GM12878 (cell line): ENCODE measurements around the gene RAPGEF6. TPM values are rescaled to one million over a fixed set of nuclear protein-coding genes. Genes with fewer than 3 reads are reported as not detected.

Experiments
- ATAC-seq: fragments of 200-7000 bp; cut with Tn5 transposase; 3 replicates; pipeline ENCODE4 v1.9.1; 2020; ENCODE audit warnings: mild to moderate bottlenecking, moderate library complexity
- BruUV-seq: library from RNA; stranded (reverse); fragments of 400-500 nt; replicated peaks from 2 replicates; lab custom pipeline; 2021; lab: Mats Ljungman, UMichigan
- CTCF ChIA-PET: fragments of 300-600 bp; sonication (Branson Sonifier 250); formaldehyde crosslinking; extraction: SDS; loops from one replicate; lab custom pipeline; 2021; ENCODE audit warnings: inconsistent platforms; lab: Yijun Ruan, JAX
- POLR2A ChIA-PET: fragments of 350-600 bp; formaldehyde crosslinking; extraction: SDS; loops from one replicate; lab custom pipeline; 2021; ENCODE audit warnings: inconsistent platforms; lab: Charles Lee
- RAD21 ChIA-PET: fragments of 300-600 bp; sonication (Branson Sonifier 250); formaldehyde crosslinking; loops from one replicate; lab custom pipeline; 2023; ENCODE audit warnings: antibody characterized with exemption; ENCODE audit not compliant: unreplicated experiment; lab: Charles Lee
- SMC1A ChIA-PET: fragments of 300-600 bp; sonication (Branson Sonifier 250); formaldehyde crosslinking; loops from one replicate; lab custom pipeline; 2023; ENCODE audit not compliant: unreplicated experiment, uncharacterized antibody; lab: Charles Lee
- DNase-seq: peaks from one replicate; pipeline ENCODE4 v3.0.0-alpha.2; 2011; ENCODE audit warnings: low read depth, low spot score
- FAIRE-seq: peaks from 3 replicates; lab custom pipeline; 2011; peaks lifted over from hg19 to GRCh38; lab: Jason Lieb, UNC
- H2AFZ ChIP-seq: 2 replicates; pipeline ENCODE4 v1.6.0; 2011; ENCODE audit warnings: low read depth, low read length, control low read depth; ENCODE audit not compliant: control insufficient read depth
- H3K27ac ChIP-seq: 2 replicates; pipeline ENCODE4 v1.5.1; 2011; ENCODE audit warnings: control low read depth; ENCODE audit not compliant: control insufficient read depth, insufficient read depth
- H3K27me3 ChIP-seq, 2 experiments: replicated peaks in 1 of 2; 2 replicates each; pipeline versions ENCODE4 v1.6.0 to v1.6.1; 2011; ENCODE audit warnings: low read length in 1 of 2; ENCODE audit not compliant: control insufficient read depth in 2 of 2, insufficient read depth in 2 of 2
- H3K36me3 ChIP-seq, 2 experiments: 2 replicates each; pipeline ENCODE4 v1.5.1; 2011; ENCODE audit warnings: low read length in 1 of 2; ENCODE audit not compliant: control insufficient read depth in 2 of 2, insufficient read depth in 2 of 2
- H3K4me1 ChIP-seq: 2 replicates; pipeline ENCODE4 v1.6.1; 2011; ENCODE audit warnings: mild to moderate bottlenecking, low read length, moderate library complexity, mixed read lengths; ENCODE audit not compliant: control insufficient read depth, insufficient read depth
- H3K4me2 ChIP-seq: 2 replicates; pipeline ENCODE4 v1.6.0; 2011; ENCODE audit warnings: control low read depth; ENCODE audit not compliant: control insufficient read depth, insufficient read depth
- H3K4me3 ChIP-seq: fragments of 200-600 bp; sonication (generic); 2 replicates; pipeline ENCODE4 v1.5.1; 2016
- H3K79me2 ChIP-seq: 2 replicates; pipeline ENCODE4 v1.6.0; 2011; ENCODE audit warnings: low read length; ENCODE audit not compliant: control insufficient read depth, insufficient read depth
- H3K9ac ChIP-seq: 2 replicates; pipeline ENCODE4 v1.8.0; 2011; ENCODE audit warnings: low read length, control low read depth, mixed read lengths; ENCODE audit not compliant: control insufficient read depth, insufficient read depth
- H3K9me3 ChIP-seq: replicated peaks from 3 replicates; pipeline ENCODE4 v1.5.1; 2011; ENCODE audit warnings: mild to moderate bottlenecking, low read length; ENCODE audit not compliant: control insufficient read depth, insufficient read depth
- H4K20me1 ChIP-seq: 2 replicates; pipeline ENCODE4 v1.6.0; 2011; ENCODE audit not compliant: control insufficient read depth, insufficient read depth
- CEBPB ChIP-seq, 2 experiments: fragments of 150-350 bp in 1 of 2; IDR thresholded peaks; 2 replicates each; pipeline ENCODE4 v1.6.1; 2012 to 2014; ENCODE audit warnings: low read depth in 2 of 2, low read length in 2 of 2, borderline replicate concordance in 1 of 2, inconsistent platforms in 1 of 2
- JUND ChIP-seq: IDR thresholded peaks from 2 replicates; pipeline ENCODE4 v1.6.1; 2012; ENCODE audit warnings: low read depth, mild to moderate bottlenecking, low read length, improper control_type of control experiment, moderate library complexity
- NFYB ChIP-seq: IDR thresholded peaks from 2 replicates; pipeline ENCODE4 v1.6.1; 2011; ENCODE audit warnings: low read depth, mild to moderate bottlenecking, low read length, improper control_type of control experiment, moderate library complexity; ENCODE audit not compliant: insufficient read depth
- NR2C1 ChIP-seq: fragments of 450-650 bp; IDR thresholded peaks from 2 replicates; pipeline ENCODE4 v1.6.1; 2017; ENCODE audit warnings: antibody characterized with exemption, mild to moderate bottlenecking, moderate library complexity
- NR2C2 ChIP-seq: IDR thresholded peaks from 2 replicates; pipeline ENCODE4 v1.6.1; 2011; ENCODE audit warnings: borderline replicate concordance, low read depth; ENCODE audit not compliant: control insufficient read depth, insufficient read length
- NRF1 ChIP-seq: conservative IDR thresholded peaks from 2 replicates; pipeline ENCODE4 v1.6.1; 2011; ENCODE audit warnings: mild to moderate bottlenecking, low read depth, low read length, improper control_type of control experiment
- PAX5 ChIP-seq: IDR thresholded peaks from 2 replicates; pipeline ENCODE4 v1.6.1; 2011; ENCODE audit warnings: low read depth, low read length, borderline replicate concordance
- PML ChIP-seq: IDR thresholded peaks from 2 replicates; pipeline ENCODE4 v1.6.1; 2012; ENCODE audit warnings: low read length, inconsistent platforms
- RFX5 ChIP-seq: IDR thresholded peaks from 2 replicates; pipeline ENCODE4 v1.6.1; 2011; ENCODE audit warnings: low read depth, low read length, improper control_type of control experiment
- SRF ChIP-seq, 2 experiments: IDR thresholded peaks; 2 replicates each; pipeline ENCODE4 v1.6.1; 2011; ENCODE audit warnings: low read depth in 2 of 2, low read length in 2 of 2, mild to moderate bottlenecking in 1 of 2, moderate library complexity in 1 of 2
- WGBS: methylation state at CpG from one replicate; pipeline ENCODE4 v1.1.6; 2016; ENCODE audit warnings: low lambda C conversion rate; ENCODE audit not compliant: insufficient replicate concordance, insufficient coverage; ENCODE audit errors: missing lambda C conversion rate; 5-methylcytosine and 5-hydroxymethylcytosine counted together
- in situ Hi-C: fragments of 300-500 bp; cut with MboI; formaldehyde crosslinking; loops from 9 replicates; pipeline ENCODE4 v1.14.3; 2018; ENCODE audit warnings: mixed read lengths
- intact Hi-C: fragments of 100-400 bp; cut with micrococcal nuclease; formaldehyde crosslinking; loops from one replicate; pipeline ENCODE4 v1.14.2; 2022; ENCODE audit not compliant: unreplicated experiment
- polyA plus RNA-seq, 11 experiments: library from polyadenylated mRNA; depleted of rRNA in 4 of 11; unstranded in 6 of 11; stranded (reverse) in 5 of 11; fragments of >200 nt; fragmentation: Nextera tagmentation in 4 of 11; fragmentation: Illumina TruSeq in 1 of 11; extraction: Ambion mirVana in 4 of 11; extraction: Trizol in 1 of 11; gene quantifications; 1 replicate in 1 of 11; 2 replicates in 10 of 11; pipeline versions ENCODE4 v1.2.1 to v1.2.3, GENCODE V29; 2011 to 2016; ENCODE audit warnings: inconsistent platforms in 2 of 11, missing spikeins in 2 of 11, low read depth in 1 of 11
- total RNA-seq, 4 experiments: library from RNA; depleted of rRNA in 3 of 4; stranded (reverse); fragments of >200 nt in 3 of 4; fragmentation: Illumina TruSeq in 1 of 4; extraction: Trizol in 1 of 4; gene quantifications; 2 replicates each; pipeline versions ENCODE4 v1.2.1 to v1.2.3, GENCODE V29; 2013 to 2021
- TF ChIP-seq, protein P1 (sequence below): fragments of 450-650 bp; IDR thresholded peaks from 2 replicates; pipeline ENCODE4 v1.6.1; 2017; ENCODE audit warnings: low read depth, mild to moderate bottlenecking, moderate library complexity
- TF ChIP-seq, protein P2 (sequence below): fragments of 450-650 bp; IDR thresholded peaks from 2 replicates; pipeline ENCODE4 v1.6.1; 2017; ENCODE audit warnings: borderline replicate concordance
- TF ChIP-seq, protein P3 (sequence below), 3 experiments: IDR thresholded peaks in 2 of 3; conservative IDR thresholded peaks in 1 of 3; 2 replicates each; pipeline ENCODE4 v1.5.1; 2011; ENCODE audit warnings: low read depth in 3 of 3, low read length in 3 of 3, mild to moderate bottlenecking in 3 of 3, control low read depth in 2 of 3, moderate library complexity in 2 of 3, inconsistent platforms in 1 of 3, mixed read lengths in 1 of 3; ENCODE audit not compliant: control insufficient read depth in 2 of 3, insufficient read depth in 1 of 3; ENCODE audit errors: extremely low read depth in 1 of 3
- TF ChIP-seq, protein P4 (sequence below): IDR thresholded peaks from 2 replicates; pipeline ENCODE4 v1.6.1; 2012; ENCODE audit warnings: low read length, inconsistent platforms

RAPGEF6 gene
- total and polyA plus RNA-seq, 10 of the 15 experiments (the other 5 are each of a cell fraction or from before 2014, with no cell fraction given): 2.9 to 24.0 (median 14.2) TPM

DNA sequence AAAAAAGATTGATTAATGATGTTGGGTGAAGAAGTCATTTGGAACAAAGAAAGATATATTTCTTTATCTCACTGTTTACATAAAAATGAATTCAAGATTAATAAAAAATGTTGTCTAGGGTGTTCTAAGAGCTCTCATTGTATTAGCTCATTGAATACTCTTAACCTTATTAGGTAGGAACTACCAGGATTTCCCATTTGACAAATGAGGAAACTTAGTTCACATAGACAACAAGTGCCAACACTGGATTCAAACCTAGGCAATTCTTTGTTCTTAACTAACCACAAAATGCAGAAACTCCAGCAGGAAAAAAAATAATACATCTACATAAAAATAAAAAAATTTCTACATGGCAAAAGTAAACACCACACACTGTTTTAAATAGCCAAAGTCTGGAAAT is 175.8 kb downstream of the RAPGEF6 start (continued):
- TF ChIP-seq, protein P1, sequence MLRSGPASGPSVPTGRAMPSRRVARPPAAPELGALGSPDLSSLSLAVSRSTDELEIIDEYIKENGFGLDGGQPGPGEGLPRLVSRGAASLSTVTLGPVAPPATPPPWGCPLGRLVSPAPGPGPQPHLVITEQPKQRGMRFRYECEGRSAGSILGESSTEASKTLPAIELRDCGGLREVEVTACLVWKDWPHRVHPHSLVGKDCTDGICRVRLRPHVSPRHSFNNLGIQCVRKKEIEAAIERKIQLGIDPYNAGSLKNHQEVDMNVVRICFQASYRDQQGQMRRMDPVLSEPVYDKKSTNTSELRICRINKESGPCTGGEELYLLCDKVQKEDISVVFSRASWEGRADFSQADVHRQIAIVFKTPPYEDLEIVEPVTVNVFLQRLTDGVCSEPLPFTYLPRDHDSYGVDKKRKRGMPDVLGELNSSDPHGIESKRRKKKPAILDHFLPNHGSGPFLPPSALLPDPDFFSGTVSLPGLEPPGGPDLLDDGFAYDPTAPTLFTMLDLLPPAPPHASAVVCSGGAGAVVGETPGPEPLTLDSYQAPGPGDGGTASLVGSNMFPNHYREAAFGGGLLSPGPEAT: no peak

DNA sequence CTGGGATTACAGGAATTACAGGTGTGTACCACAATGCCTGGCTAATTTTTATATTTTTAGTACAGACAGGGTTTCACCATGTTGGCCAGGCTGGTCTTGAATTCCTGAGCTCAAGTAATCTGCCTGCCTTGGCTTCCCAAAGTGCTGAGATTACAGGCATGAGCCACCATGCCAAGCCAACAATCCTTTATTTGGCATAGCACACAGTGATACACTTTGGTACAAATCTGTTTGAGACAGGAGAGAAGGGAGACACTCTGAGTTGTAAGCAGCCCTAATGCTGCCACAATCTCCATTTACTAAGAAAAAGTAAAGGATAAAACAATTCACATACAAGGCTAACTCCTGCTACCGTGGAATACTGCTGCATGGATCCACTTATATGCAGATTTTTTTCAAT is 177.8 kb downstream of the RAPGEF6 start:
- Histone ChIP-seq H3K27ac (no peak overlapping the region), H2AFZ (no peak overlapping the region), H3K79me2 (no peaks in the 10 kb centered on the region), H4K20me1 (no peaks in the 10 kb centered on the region), H3K4me3 (no peak overlapping the region), H3K4me1 (no peaks in the 10 kb centered on the region), H3K36me3 (peaks cover 0 to 17% of the 10 kb centered on the region in 2 experiments; a peak in 3 of 4 replicates), H3K27me3 (no peaks in the 10 kb centered on the region), H3K9ac (no peak overlapping the region), H3K9me3 (no peaks in the 10 kb centered on the region), H3K4me2 (no peak overlapping the region)
- intact Hi-C loops: no loop called here
- no peak for FAIRE-seq
- in situ Hi-C loops: no loop called here
- SMC1A ChIA-PET: interaction anchor here (0.7 to 1.4 kb wide), 2 partner anchors 13 to 25 kb away, joined by 3 read pairs; no protein-coding TSS in a partner anchor
- no peak for ATAC-seq
- no peak for DNase-seq
- WGBS: 90% methylated on average over 1 of the region's 1 CpG
- no TSS peak for BruUV-seq
- CTCF ChIA-PET: no interaction called here
- POLR2A ChIA-PET: no interaction called here
- RAD21 ChIA-PET: no interaction called here
- no peak for TF ChIP-seq SRF (IDR thresholded peaks at IDR 0.05; ENCODE audit: low read depth in 2 of 2, low read length in 2 of 2)
- no peak for TF ChIP-seq NR2C2
- no peak for TF ChIP-seq NRF1
- TF ChIP-seq CEBPB (IDR thresholded peaks at IDR 0.05; ENCODE audit: borderline replicate concordance in 1 of 2, low read depth in 2 of 2, low read length in 2 of 2): no peak
- TF ChIP-seq JUND: no peak
- TF ChIP-seq PML: no peak
- no peak for TF ChIP-seq NFYB
- TF ChIP-seq PAX5: no peak
- TF ChIP-seq, protein P1: no peak
- no peak for TF ChIP-seq NR2C1
- TF ChIP-seq RFX5: no peak
- TF ChIP-seq, protein P2, sequence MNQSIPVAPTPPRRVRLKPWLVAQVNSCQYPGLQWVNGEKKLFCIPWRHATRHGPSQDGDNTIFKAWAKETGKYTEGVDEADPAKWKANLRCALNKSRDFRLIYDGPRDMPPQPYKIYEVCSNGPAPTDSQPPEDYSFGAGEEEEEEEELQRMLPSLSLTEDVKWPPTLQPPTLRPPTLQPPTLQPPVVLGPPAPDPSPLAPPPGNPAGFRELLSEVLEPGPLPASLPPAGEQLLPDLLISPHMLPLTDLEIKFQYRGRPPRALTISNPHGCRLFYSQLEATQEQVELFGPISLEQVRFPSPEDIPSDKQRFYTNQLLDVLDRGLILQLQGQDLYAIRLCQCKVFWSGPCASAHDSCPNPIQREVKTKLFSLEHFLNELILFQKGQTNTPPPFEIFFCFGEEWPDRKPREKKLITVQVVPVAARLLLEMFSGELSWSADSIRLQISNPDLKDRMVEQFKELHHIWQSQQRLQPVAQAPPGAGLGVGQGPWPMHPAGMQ: no peak
- TF ChIP-seq, protein P3, sequence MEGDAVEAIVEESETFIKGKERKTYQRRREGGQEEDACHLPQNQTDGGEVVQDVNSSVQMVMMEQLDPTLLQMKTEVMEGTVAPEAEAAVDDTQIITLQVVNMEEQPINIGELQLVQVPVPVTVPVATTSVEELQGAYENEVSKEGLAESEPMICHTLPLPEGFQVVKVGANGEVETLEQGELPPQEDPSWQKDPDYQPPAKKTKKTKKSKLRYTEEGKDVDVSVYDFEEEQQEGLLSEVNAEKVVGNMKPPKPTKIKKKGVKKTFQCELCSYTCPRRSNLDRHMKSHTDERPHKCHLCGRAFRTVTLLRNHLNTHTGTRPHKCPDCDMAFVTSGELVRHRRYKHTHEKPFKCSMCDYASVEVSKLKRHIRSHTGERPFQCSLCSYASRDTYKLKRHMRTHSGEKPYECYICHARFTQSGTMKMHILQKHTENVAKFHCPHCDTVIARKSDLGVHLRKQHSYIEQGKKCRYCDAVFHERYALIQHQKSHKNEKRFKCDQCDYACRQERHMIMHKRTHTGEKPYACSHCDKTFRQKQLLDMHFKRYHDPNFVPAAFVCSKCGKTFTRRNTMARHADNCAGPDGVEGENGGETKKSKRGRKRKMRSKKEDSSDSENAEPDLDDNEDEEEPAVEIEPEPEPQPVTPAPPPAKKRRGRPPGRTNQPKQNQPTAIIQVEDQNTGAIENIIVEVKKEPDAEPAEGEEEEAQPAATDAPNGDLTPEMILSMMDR (IDR thresholded peaks at IDR 0.05 in 2 of 3, conservative IDR thresholded peaks at IDR 0.05 in 1 of 3; ENCODE audit: control insufficient read depth in 2 of 3, extremely low read depth in 1 of 3, insufficient read depth in 1 of 3, low read depth in 3 of 3, low read length in 3 of 3): no peak
- TF ChIP-seq, protein P4, sequence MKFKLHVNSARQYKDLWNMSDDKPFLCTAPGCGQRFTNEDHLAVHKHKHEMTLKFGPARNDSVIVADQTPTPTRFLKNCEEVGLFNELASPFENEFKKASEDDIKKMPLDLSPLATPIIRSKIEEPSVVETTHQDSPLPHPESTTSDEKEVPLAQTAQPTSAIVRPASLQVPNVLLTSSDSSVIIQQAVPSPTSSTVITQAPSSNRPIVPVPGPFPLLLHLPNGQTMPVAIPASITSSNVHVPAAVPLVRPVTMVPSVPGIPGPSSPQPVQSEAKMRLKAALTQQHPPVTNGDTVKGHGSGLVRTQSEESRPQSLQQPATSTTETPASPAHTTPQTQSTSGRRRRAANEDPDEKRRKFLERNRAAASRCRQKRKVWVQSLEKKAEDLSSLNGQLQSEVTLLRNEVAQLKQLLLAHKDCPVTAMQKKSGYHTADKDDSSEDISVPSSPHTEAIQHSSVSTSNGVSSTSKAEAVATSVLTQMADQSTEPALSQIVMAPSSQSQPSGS: no peak
